Smooth muscle cell (in vitro differentiated cells): ENCODE measurements around the gene ADSL. TPM values are rescaled to one million over a fixed set of nuclear protein-coding genes. Genes with fewer than 3 reads are reported as not detected.

Experiments
- DNase-seq: peaks from one replicate; lab custom pipeline; 2025; ENCODE audit not compliant: unreplicated experiment; lab: John Stamatoyannopoulos, UW
- H2AFZ ChIP-seq: fragments of 200-600 bp; sonication (generic); 2 replicates; pipeline ENCODE4 v1.6.0; 2016; ENCODE audit warnings: antibody characterized with exemption, low read depth, mild to moderate bottlenecking
- H3F3A ChIP-seq: fragments of 200-600 bp; sonication (generic); 2 replicates; pipeline ENCODE4 v1.6.0; 2017; ENCODE audit warnings: antibody characterized with exemption, low read depth
- H3K27ac ChIP-seq: fragments of 200-600 bp; sonication (generic); 2 replicates; pipeline ENCODE4 v1.5.1; 2016; ENCODE audit warnings: low read depth, mild to moderate bottlenecking
- H3K27me3 ChIP-seq: fragments of 200-600 bp; sonication (generic); 2 replicates; pipeline ENCODE4 v1.6.1; 2016; ENCODE audit warnings: low read depth, mild to moderate bottlenecking
- H3K36me3 ChIP-seq: fragments of 200-600 bp; sonication (generic); 2 replicates; pipeline ENCODE4 v1.5.1; 2016; ENCODE audit warnings: low read depth
- H3K4me1 ChIP-seq: fragments of 200-600 bp; sonication (generic); 2 replicates; pipeline ENCODE4 v1.5.1; 2016; ENCODE audit warnings: low read depth
- H3K4me2 ChIP-seq: fragments of 200-600 bp; sonication (generic); 2 replicates; pipeline ENCODE4 v1.6.0; 2016; ENCODE audit warnings: mild to moderate bottlenecking
- H3K4me3 ChIP-seq: fragments of 200-600 bp; sonication (generic); 2 replicates; pipeline ENCODE4 v1.5.1; 2016; ENCODE audit warnings: mild to moderate bottlenecking
- H3K79me2 ChIP-seq: fragments of 200-600 bp; sonication (generic); 2 replicates; pipeline ENCODE4 v1.6.0; 2016; ENCODE audit warnings: low read depth, mild to moderate bottlenecking
- H3K9ac ChIP-seq: fragments of 200-600 bp; sonication (generic); 2 replicates; pipeline ENCODE4 v1.6.0; 2016; ENCODE audit warnings: low read depth
- H3K9me3 ChIP-seq: fragments of 200-600 bp; sonication (generic); replicated peaks from 2 replicates; pipeline ENCODE4 v1.5.1; 2016; ENCODE audit warnings: low read depth
- H4K20me1 ChIP-seq: fragments of 200-600 bp; sonication (generic); 2 replicates; pipeline ENCODE4 v1.6.0; 2016; ENCODE audit warnings: low read depth
- WGBS: methylation state at CpG from one replicate; pipeline ENCODE4 v1.1.7; 2016; ENCODE audit warnings: low lambda C conversion rate; 5-methylcytosine and 5-hydroxymethylcytosine counted together
- polyA plus RNA-seq: library from polyadenylated mRNA; unstranded; fragments of >200 nt; fragmentation: Nextera tagmentation; extraction: Ambion mirVana; gene quantifications from 2 replicates; pipeline ENCODE4 v1.2.1, GENCODE V29; 2016
- total RNA-seq: library from RNA; depleted of rRNA; stranded (reverse); fragments of >200 nt; gene quantifications from 2 replicates; pipeline ENCODE4 v1.2.3, GENCODE V29; 2014
- TF ChIP-seq, protein P1 (sequence below): fragments of 200-600 bp; sonication (generic); IDR thresholded peaks from 2 replicates; pipeline ENCODE4 v1.5.1; 2017; ENCODE audit warnings: borderline replicate concordance, mild to moderate bottlenecking, antibody characterized with exemption; ENCODE audit not compliant: insufficient read depth, poor library complexity, severe bottlenecking

Gene ADSL
- total and polyA plus RNA-seq, 2 experiments from 2014 or later = 45.9 to 65.1 TPM

DNA sequence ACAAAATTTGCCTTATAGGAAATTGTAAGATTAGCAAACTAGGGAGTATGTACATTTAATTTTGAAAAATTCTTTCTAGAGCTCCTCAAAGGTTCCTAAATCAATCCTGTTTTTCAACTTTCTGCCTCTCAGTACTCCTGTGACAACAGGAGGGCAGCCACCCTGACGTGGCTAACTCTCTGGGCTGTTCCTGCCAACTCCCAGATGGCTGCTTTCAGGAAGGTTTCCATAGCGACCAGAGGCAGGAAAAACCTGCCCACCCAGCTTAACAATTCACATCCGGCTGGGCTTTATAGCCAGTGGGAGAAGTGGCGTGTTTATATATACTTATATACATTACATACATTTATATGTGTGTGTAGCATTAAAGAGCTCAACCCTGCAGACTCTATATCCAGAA lies 50.6 kb downstream of the ADSL start:
- Histone ChIP-seq H3K27ac (peak overlapping the region; percentile 93), H3K9ac (peak overlapping the region; percentile 70), H3K4me1 (no peaks in the 10 kb centered on the region), H3K4me3 (no peak overlapping the region), H3K4me2 (peak overlapping the region; percentile 47), H3K9me3 (no peaks in the 10 kb centered on the region), H4K20me1 (peaks cover 12% of the 10 kb centered on the region), H2AFZ (no peak overlapping the region), H3F3A (peaks cover 9% of the 10 kb centered on the region), H3K36me3 (no peaks in the 10 kb centered on the region), H3K27me3 (no peaks in the 10 kb centered on the region), H3K79me2 (peaks cover 33% of the 10 kb centered on the region)
- 18% methylated on average over 4 of the region's 4 CpGs for WGBS
- TF ChIP-seq, protein P1, sequence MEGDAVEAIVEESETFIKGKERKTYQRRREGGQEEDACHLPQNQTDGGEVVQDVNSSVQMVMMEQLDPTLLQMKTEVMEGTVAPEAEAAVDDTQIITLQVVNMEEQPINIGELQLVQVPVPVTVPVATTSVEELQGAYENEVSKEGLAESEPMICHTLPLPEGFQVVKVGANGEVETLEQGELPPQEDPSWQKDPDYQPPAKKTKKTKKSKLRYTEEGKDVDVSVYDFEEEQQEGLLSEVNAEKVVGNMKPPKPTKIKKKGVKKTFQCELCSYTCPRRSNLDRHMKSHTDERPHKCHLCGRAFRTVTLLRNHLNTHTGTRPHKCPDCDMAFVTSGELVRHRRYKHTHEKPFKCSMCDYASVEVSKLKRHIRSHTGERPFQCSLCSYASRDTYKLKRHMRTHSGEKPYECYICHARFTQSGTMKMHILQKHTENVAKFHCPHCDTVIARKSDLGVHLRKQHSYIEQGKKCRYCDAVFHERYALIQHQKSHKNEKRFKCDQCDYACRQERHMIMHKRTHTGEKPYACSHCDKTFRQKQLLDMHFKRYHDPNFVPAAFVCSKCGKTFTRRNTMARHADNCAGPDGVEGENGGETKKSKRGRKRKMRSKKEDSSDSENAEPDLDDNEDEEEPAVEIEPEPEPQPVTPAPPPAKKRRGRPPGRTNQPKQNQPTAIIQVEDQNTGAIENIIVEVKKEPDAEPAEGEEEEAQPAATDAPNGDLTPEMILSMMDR = no peak
- no peak for DNase-seq

DNA sequence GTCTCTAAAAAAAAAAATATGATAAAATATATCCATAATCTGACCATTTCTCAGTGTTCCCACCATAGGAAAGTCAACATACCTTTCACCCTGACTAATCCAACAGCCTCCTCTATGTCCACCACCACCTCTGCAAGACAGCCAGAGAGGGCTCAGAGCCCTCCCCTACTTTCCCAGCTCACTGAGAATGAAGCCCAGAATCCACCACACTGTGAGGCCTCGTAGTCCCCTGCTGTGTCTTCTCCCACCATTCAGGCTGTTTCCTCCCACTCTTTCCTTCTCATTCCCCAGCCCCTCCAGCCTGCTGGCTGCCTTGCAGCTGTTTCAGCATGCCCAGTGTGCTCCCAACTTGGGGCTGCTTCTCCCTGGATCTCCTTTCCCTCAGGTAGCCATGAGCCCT lies 51.1 kb downstream of the ADSL start:
- H3K27ac ChIP-seq = peak overlapping the region; percentile 93
- no peaks in the 10 kb centered on the region for H3K9me3 ChIP-seq
- peaks cover 28% of the 10 kb centered on the region for H3K79me2 ChIP-seq
- no peaks in the 10 kb centered on the region for H3K4me1 ChIP-seq
- H3F3A ChIP-seq = peaks cover 9% of the 10 kb centered on the region
- H3K36me3 ChIP-seq = no peaks in the 10 kb centered on the region
- H2AFZ ChIP-seq = no peak overlapping the region
- TF ChIP-seq, protein P1 = no peak
- peaks cover 12% of the 10 kb centered on the region for H4K20me1 ChIP-seq
- peak overlapping the region; percentile 47 for H3K4me2 ChIP-seq
- H3K27me3 ChIP-seq = no peaks in the 10 kb centered on the region
- H3K4me3 ChIP-seq = no peak overlapping the region
- WGBS = 0% methylated on average over 1 of the region's 1 CpG
- DNase-seq = no peak
- H3K9ac ChIP-seq = peak overlapping the region; percentile 70

DNA sequence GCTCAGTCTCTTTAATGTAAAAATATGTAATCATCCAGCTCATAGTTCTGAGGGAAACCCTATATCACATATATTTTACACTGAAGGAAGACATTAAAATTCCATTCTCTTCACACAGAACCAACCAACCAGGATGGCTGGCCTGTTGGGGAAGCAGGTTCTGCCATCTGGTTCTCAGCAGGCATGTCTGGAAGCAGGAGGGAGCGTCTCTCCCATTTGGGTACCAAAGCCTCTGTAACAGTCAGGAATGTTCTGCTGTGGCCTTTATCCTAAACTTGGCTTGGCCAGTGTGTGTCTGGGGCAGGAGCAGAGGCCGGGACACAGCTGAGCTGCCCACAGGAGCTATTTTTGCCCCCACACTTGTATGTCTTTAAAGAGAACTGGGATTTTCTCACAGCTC lies 53.3 kb downstream of the ADSL start:
- Histone ChIP-seq H3K27ac (peak overlapping the region; percentile 62), H4K20me1 (peaks cover 17% of the 10 kb centered on the region), H3K9ac (no peak overlapping the region), H3K27me3 (no peaks in the 10 kb centered on the region), H3K9me3 (no peaks in the 10 kb centered on the region), H2AFZ (no peak overlapping the region), H3K4me1 (no peaks in the 10 kb centered on the region), H3K79me2 (peaks cover 12% of the 10 kb centered on the region), H3K36me3 (no peaks in the 10 kb centered on the region), H3K4me2 (no peak overlapping the region), H3F3A (peaks cover 9% of the 10 kb centered on the region), H3K4me3 (no peak overlapping the region)
- WGBS = 43% methylated on average over 2 of the region's 2 CpGs
- TF ChIP-seq, protein P1 = no peak
- no peak for DNase-seq

DNA sequence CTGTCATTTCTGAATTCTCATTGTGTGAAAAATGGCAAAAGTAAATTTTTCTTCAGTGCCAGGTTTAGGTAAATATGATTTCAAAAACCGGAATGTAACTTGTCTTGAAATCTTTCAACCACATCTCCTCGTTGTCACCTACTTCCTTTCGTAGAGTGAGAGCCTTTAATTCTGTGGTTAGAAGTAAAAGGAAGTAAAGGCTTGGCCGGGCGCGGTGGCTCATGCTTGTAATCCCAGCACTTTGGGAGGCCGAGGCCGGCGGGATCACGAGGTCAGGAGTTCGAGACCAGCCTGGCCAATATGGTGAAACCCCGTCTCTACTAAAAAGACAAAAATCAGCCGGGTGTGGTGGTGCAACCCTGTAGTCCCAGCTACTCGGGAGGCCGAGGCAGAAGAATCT lies 53.9 kb downstream of the ADSL start:
- H2AFZ ChIP-seq = no peak overlapping the region
- TF ChIP-seq, protein P1 = no peak
- 71% methylated on average over 15 of the region's 15 CpGs for WGBS
- no peak overlapping the region for H3K4me3 ChIP-seq
- no peak overlapping the region for H3K4me2 ChIP-seq
- no peaks in the 10 kb centered on the region for H3K4me1 ChIP-seq
- H3K36me3 ChIP-seq = no peaks in the 10 kb centered on the region
- DNase-seq = no peak
- H3K9ac ChIP-seq = no peak overlapping the region
- H3K27ac ChIP-seq = peak overlapping the region; percentile 62
- no peaks in the 10 kb centered on the region for H3K9me3 ChIP-seq
- peaks cover 7% of the 10 kb centered on the region for H3K79me2 ChIP-seq
- peaks cover 17% of the 10 kb centered on the region for H4K20me1 ChIP-seq
- H3F3A ChIP-seq = peaks cover 9% of the 10 kb centered on the region
- no peaks in the 10 kb centered on the region for H3K27me3 ChIP-seq
